ENCODE results near the gene R3HDM2.

The R3HDM2 gene

DNA sequence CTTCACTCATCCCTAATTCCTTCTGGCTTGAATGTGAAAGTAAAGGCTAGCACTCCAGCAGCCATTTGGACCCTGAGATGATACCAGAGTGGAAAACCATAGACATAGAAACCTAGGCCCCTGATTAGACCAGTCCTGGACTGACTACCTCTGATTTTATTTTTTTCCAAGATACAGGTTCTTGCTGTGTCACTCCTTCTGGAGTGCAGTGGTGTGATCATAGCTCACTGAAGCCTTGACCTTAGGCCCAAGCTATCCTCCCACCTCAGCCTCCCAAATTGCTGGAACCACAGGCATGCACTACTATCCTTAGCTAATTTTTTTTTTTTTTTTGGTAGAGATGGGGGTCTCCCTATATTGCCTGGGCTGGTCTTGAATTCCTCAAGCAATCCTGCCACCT is 105.4 kb downstream of the R3HDM2 start:
- no peak overlapping the region for H3K9ac ChIP-seq (ENCODE audit: low read depth, low read length)
- H3K4me1 ChIP-seq (ENCODE audit: insufficient read depth, low read length), result no peaks in the 10 kb centered on the region
- H3K36me3 ChIP-seq (ENCODE audit: insufficient read depth, low read length), result no peaks in the 10 kb centered on the region
- no peaks in the 10 kb centered on the region for H4K20me1 ChIP-seq (ENCODE audit: insufficient read depth, low read length)
- H3K4me3 ChIP-seq (ENCODE audit: low read depth in 1 of 2, low read length in 2 of 2), result no peak overlapping the region
- H3K9me3 ChIP-seq (ENCODE audit: insufficient read depth, low read length, severe bottlenecking), result no peaks in the 10 kb centered on the region
- H3K4me2 ChIP-seq (ENCODE audit: insufficient read depth, low read length), result no peak overlapping the region
- H2AFZ ChIP-seq (ENCODE audit: low read depth, low read length), result no peak overlapping the region
- no peak overlapping the region for H3K27ac ChIP-seq (ENCODE audit: low read length)
- no peak for DNase-seq
- H3K27me3 ChIP-seq (ENCODE audit: insufficient read depth, low read length, poor library complexity), result no peaks in the 10 kb centered on the region
- TF ChIP-seq, protein P1, sequence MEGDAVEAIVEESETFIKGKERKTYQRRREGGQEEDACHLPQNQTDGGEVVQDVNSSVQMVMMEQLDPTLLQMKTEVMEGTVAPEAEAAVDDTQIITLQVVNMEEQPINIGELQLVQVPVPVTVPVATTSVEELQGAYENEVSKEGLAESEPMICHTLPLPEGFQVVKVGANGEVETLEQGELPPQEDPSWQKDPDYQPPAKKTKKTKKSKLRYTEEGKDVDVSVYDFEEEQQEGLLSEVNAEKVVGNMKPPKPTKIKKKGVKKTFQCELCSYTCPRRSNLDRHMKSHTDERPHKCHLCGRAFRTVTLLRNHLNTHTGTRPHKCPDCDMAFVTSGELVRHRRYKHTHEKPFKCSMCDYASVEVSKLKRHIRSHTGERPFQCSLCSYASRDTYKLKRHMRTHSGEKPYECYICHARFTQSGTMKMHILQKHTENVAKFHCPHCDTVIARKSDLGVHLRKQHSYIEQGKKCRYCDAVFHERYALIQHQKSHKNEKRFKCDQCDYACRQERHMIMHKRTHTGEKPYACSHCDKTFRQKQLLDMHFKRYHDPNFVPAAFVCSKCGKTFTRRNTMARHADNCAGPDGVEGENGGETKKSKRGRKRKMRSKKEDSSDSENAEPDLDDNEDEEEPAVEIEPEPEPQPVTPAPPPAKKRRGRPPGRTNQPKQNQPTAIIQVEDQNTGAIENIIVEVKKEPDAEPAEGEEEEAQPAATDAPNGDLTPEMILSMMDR (IDR thresholded peaks at IDR 0.05; ENCODE audit: borderline replicate concordance, extremely low read depth, low read length, poor library complexity, severe bottlenecking), result no peak
- no peak for TF ChIP-seq EZH2 (IDR thresholded peaks at IDR 0.05; ENCODE audit: borderline replicate concordance, low read depth, low read length, severe bottlenecking)
- peak; percentile 19; the same call in 1 of the 3 replicates for ATAC-seq (ENCODE audit: insufficient read depth, low read depth)
- no peaks in the 10 kb centered on the region for H3K79me2 ChIP-seq (ENCODE audit: insufficient read depth, low read length)

DNA sequence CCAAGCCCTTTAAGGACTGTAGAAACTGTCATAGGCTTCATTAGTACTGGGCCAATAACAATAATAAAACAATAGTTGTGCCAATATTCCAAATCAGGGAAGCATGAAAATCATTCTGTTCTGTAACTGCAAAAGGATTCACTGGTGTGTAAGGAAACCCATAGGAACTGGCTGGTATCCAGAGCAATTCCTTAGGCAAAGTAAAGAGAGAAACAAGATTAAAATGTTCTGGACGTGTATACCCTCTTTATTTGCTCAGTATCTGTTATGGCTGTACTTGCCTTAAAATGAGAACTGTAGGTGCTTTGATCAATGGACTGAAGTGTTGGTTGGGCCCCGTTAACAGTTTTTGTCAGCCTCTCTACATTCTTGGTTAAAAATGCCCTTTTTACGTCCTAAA is 107.4 kb downstream of the R3HDM2 start:
- Histone ChIP-seq H3K4me3 (ENCODE audit: low read depth in 1 of 2, low read length in 2 of 2) (no peak overlapping the region), H3K4me1 (ENCODE audit: insufficient read depth, low read length) (no peaks in the 10 kb centered on the region), H3K9me3 (ENCODE audit: insufficient read depth, low read length, severe bottlenecking) (no peaks in the 10 kb centered on the region), H4K20me1 (ENCODE audit: insufficient read depth, low read length) (no peaks in the 10 kb centered on the region), H3K27me3 (ENCODE audit: insufficient read depth, low read length, poor library complexity) (no peaks in the 10 kb centered on the region), H3K27ac (ENCODE audit: low read length) (no peak overlapping the region), H3K79me2 (ENCODE audit: insufficient read depth, low read length) (no peaks in the 10 kb centered on the region), H2AFZ (ENCODE audit: low read depth, low read length) (no peak overlapping the region), H3K9ac (ENCODE audit: low read depth, low read length) (no peak overlapping the region), H3K36me3 (ENCODE audit: insufficient read depth, low read length) (no peaks in the 10 kb centered on the region), H3K4me2 (ENCODE audit: insufficient read depth, low read length) (no peak overlapping the region)
- no peak for DNase-seq
- ATAC-seq (ENCODE audit: insufficient read depth, low read depth), result no peak
- TF ChIP-seq EZH2 (IDR thresholded peaks at IDR 0.05; ENCODE audit: borderline replicate concordance, low read depth, low read length, severe bottlenecking), result no peak
- TF ChIP-seq, protein P1 (IDR thresholded peaks at IDR 0.05; ENCODE audit: borderline replicate concordance, extremely low read depth, low read length, poor library complexity, severe bottlenecking), result no peak

DNA sequence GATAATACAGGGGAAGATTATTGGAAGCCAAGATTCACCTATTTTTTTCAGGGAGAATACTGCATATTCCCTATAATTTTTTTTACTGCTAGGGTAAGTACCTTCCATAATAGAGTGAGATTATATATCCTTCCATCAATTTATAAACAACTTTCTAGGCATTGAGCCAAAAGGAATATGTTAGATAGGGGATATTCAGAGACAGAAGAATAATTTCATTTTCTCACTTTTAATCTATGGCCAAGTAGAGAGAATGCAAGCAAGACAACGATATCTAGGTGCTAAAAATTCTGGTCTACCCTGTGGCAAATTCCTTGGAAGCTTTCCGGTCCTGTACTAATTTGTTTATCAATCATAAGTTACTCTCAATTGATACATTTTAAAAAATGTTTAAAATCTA is 110.2 kb downstream of the R3HDM2 start:
- no peaks in the 10 kb centered on the region for H3K79me2 ChIP-seq (ENCODE audit: insufficient read depth, low read length)
- no peak overlapping the region for H3K4me2 ChIP-seq (ENCODE audit: insufficient read depth, low read length)
- no peaks in the 10 kb centered on the region for H3K4me1 ChIP-seq (ENCODE audit: insufficient read depth, low read length)
- no peaks in the 10 kb centered on the region for H3K27me3 ChIP-seq (ENCODE audit: insufficient read depth, low read length, poor library complexity)
- no peaks in the 10 kb centered on the region for H3K9me3 ChIP-seq (ENCODE audit: insufficient read depth, low read length, severe bottlenecking)
- no peak for DNase-seq
- TF ChIP-seq EZH2 (IDR thresholded peaks at IDR 0.05; ENCODE audit: borderline replicate concordance, low read depth, low read length, severe bottlenecking), result no peak
- TF ChIP-seq, protein P1 (IDR thresholded peaks at IDR 0.05; ENCODE audit: borderline replicate concordance, extremely low read depth, low read length, poor library complexity, severe bottlenecking), result no peak
- H4K20me1 ChIP-seq (ENCODE audit: insufficient read depth, low read length), result no peaks in the 10 kb centered on the region
- no peak overlapping the region for H3K27ac ChIP-seq (ENCODE audit: low read length)
- H3K36me3 ChIP-seq (ENCODE audit: insufficient read depth, low read length), result no peaks in the 10 kb centered on the region
- no peak overlapping the region for H3K4me3 ChIP-seq (ENCODE audit: low read depth in 1 of 2, low read length in 2 of 2)
- no peak for ATAC-seq (ENCODE audit: insufficient read depth, low read depth)
- no peak overlapping the region for H3K9ac ChIP-seq (ENCODE audit: low read depth, low read length)
- no peak overlapping the region for H2AFZ ChIP-seq (ENCODE audit: low read depth, low read length)
